ENCODE data around the gene SMLR1. TPM values are rescaled to one million over a fixed set of nuclear protein-coding genes. Genes with fewer than 3 reads are reported as not detected.

Gene SMLR1
- total and polyA plus RNA-seq, 2 donors (not counting 3 experiments of a cell fraction or from before 2014, with no cell fraction given): not detected

DNA sequence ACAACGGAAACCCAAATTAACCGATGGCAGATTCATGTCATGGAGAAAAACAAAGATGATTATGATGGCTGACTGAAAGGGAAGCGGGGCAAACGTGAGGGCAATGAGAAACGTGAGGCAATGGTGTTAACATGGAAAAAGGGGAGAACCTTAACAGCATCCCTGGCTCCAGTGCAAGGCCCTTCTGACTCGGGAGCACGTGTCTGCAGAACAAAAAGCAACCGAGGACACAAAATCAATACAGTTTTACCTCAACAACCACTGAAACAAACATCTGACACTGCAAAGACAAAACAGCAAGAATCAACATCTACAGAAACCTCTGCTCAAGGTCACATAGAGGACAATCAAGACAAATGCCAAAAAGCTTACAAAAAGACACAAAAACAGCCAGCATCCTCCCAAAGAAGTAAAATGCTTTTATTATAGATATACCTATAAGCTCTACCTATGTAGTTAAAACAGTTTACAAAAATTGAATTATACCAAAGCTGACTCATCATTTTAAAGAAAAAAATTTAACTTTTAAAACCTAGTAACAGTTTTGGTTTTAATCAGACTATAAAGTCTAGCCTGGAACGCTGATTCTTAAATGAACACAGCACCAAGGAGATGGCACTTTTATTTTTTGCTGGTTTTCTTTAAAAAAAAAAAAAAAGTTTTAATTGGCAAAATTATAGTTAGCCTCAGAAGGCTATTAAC is 43.1 kb downstream of the SMLR1 start:
- H3K4me1 ChIP-seq (ENCODE audit: control insufficient read depth, extremely low read depth, insufficient read depth, low read length): no peaks in the 10 kb centered on the region
- H3K9me3 ChIP-seq (replicated peaks; ENCODE audit: control insufficient read depth, insufficient read depth, low read length): no peaks in the 10 kb centered on the region
- no peak overlapping the region for H3K4me2 ChIP-seq (ENCODE audit: insufficient read depth, low read length)
- intact Hi-C loops (cut with micrococcal nuclease): no loop called here
- no peak for DNase-seq (ENCODE audit: low read depth, low spot score)
- no peak overlapping the region for H3K9ac ChIP-seq (replicated peaks; ENCODE audit: extremely low read depth, insufficient read depth, low read length)
- no peaks in the 10 kb centered on the region for H3K9me1 ChIP-seq (replicated peaks; ENCODE audit: control insufficient read depth, extremely low read depth, insufficient read depth, low read length)
- no peak overlapping the region for H3K4me3 ChIP-seq (replicated peaks in 1 of 3; ENCODE audit: insufficient read depth in 1 of 3, low read depth in 1 of 3, low read length in 3 of 3)
- BruUV-seq (replicated peaks): no TSS peak
- CTCF ChIA-PET: interaction anchor here (2.3 to 3.6 kb wide), 4 partner anchors 9 to 576 kb away, joined by 9 to 39 read pairs (median 16); no protein-coding TSS in a partner anchor
- H3K27me3 ChIP-seq (ENCODE audit: control insufficient read depth in 2 of 2, insufficient read depth in 2 of 2, low read length in 2 of 2): no peaks in the 10 kb centered on the region
- no peak overlapping the region for H3K27ac ChIP-seq (ENCODE audit: insufficient read depth, low read depth, low read length)
- dilution Hi-C loops (cut with MboI; ENCODE audit: extremely low pct_ligation_motif_present, low sequenced_read_pairs): no loop called here
- no peaks in the 10 kb centered on the region for H3K79me2 ChIP-seq (ENCODE audit: control insufficient read depth, insufficient read depth, low read length)
- H4K20me1 ChIP-seq (replicated peaks; ENCODE audit: control insufficient read depth, extremely low read depth, insufficient read depth, low read length): no peaks in the 10 kb centered on the region
- POLR2A ChIA-PET: no interaction called here
- H2AFZ ChIP-seq (ENCODE audit: low read depth, low read length): no peak overlapping the region
- no peak for TF ChIP-seq FOS (IDR thresholded peaks at IDR 0.05; ENCODE audit: borderline replicate concordance, insufficient read depth, low read length)
- TF ChIP-seq MYC (IDR thresholded peaks at IDR 0.05; ENCODE audit: low read depth, low read length): no peak
- no peak for TF ChIP-seq POLR2A (IDR thresholded peaks at IDR 0.05; ENCODE audit: low read depth, low read length)
- TF ChIP-seq MAX (IDR thresholded peaks at IDR 0.05; ENCODE audit: insufficient read depth, insufficient read length): no peak
- TF ChIP-seq POLR2AphosphoS5 (IDR thresholded peaks at IDR 0.05; ENCODE audit: insufficient read depth, low read depth, low read length): no peak
- no peak for TF ChIP-seq EZH2 (IDR thresholded peaks at IDR 0.05; ENCODE audit: borderline replicate concordance, low read depth, low read length, severe bottlenecking)
- no peak for TF ChIP-seq JUN (IDR thresholded peaks at IDR 0.05; ENCODE audit: borderline replicate concordance, insufficient read depth, insufficient read length, low read depth)
- no peak for TF ChIP-seq GATA2 (IDR thresholded peaks at IDR 0.05; ENCODE audit: insufficient read depth, insufficient read length, low read depth, low read length)
- no peak for TF ChIP-seq CTCF (IDR thresholded peaks at IDR 0.05; ENCODE audit: extremely low read depth in 1 of 2, insufficient read depth in 1 of 2, low read depth in 1 of 2, low read length in 2 of 2)
- no peak for FAIRE-seq
- H3K36me3 ChIP-seq (ENCODE audit: control insufficient read depth in 2 of 2, extremely low read depth in 1 of 2, insufficient read depth in 2 of 2, low read length in 2 of 2): no peaks in the 10 kb centered on the region
